ENCODE results near the gene TTC8.
"Not testable (repeated sequence)": the region's sequence is repeated elsewhere in the genome, so short reads cannot be mapped to it uniquely, and the experiment has no call there.

The TTC8 gene

DNA sequence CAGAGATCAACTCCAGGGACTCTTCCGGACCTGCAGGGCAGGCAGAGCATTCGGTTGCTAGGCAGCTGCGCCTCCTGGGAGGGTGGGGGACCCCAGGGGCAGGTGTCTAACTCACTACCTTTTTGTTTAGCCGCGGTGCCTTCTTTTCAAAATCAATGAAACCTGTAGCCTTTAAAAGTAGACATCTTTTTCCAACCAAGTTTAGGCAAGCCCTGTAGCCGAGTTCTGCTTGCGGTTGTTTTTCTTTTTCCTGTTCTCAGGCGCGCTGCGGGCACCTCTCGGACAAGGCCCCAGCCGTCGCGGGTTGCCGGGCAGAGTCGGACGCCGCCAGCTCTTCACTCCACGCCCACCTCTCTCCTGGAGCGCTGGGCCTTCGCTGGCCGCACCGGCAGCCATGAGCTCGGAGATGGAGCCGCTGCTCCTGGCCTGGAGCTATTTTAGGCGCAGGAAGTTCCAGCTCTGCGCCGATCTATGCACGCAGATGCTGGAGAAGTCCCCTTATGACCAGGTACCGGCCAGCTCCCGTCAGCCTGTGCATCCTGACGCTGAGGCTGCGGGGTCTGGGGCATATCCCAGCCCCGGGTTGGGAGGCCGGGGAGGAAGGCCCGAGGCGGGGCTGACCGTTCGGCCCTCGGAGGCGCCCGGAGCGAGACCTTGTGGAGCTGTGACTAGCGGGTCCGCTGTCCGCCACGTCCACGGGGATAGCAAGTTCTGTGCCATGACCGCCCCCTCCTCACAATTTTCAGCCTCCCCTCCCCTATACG, at the start of gene TTC8:
TTC8 (plus strand) TSS at position 338 of the 764 bp plus-strand sequence; CDS start at position 395, 57 bp downstream.
- peak; percentile 78 for DNase-seq (ENCODE audit: low spot score)

DNA sequence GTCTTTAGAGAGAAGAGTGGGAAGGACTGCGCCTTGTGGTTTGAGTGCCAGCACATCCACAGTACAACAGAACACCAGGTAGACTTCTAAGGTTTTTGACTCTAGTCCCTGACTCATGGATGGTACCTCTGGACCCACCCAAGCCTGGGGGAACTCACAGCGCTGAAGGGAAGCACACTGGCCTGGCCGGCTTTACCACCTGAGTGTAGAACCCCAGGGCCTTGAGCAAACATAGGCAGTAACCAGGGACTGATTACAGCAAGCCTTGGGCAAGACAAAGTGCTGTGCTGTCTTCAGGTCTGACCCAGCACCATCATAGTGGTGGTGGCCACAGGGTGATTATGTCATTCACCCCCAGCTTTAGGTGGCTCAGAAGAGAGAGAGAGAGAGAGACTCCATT, 48.9 kb upstream of the TTC8 start:
- DNase-seq (ENCODE audit: low spot score): no peak

DNA sequence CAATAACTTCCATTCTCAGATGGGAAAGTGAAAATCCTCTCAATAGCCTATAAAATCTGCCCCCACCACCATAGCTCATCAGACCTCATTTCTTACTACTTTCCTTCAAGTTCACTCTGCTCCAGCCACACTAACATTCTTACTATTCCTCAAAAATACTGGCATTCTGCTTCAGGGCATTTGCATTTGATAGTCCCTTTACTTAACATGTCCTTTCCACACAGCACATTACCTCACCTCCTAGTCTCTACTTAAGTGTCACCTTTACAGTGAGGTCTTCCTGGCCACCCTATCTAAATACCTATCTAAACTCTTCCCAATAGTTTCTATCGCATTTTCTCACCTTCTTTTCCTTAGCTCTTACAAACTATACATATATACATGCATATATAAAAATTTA, 38.5 kb upstream of the TTC8 start:
- DNase-seq (ENCODE audit: low spot score): no peak

DNA sequence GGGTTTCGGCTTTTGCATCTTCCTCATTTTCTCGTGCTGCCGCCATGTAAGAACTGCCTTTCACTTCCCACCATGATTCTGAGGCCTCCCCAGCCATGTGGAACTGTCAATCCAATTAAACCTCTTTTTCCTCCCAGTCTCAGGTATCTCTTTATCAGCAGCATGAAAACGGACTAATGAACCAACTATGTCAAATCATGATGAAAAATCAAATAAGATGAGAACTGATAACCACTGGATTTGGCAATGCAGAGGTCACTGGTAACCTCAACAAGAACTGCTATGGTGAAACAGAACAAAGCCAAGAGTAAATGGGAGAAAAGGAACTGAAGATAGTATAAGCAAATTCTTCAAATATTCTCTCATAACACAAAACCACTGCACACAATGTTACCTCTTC, 37.7 kb upstream of the TTC8 start:
- no peak for DNase-seq (ENCODE audit: low spot score)

DNA sequence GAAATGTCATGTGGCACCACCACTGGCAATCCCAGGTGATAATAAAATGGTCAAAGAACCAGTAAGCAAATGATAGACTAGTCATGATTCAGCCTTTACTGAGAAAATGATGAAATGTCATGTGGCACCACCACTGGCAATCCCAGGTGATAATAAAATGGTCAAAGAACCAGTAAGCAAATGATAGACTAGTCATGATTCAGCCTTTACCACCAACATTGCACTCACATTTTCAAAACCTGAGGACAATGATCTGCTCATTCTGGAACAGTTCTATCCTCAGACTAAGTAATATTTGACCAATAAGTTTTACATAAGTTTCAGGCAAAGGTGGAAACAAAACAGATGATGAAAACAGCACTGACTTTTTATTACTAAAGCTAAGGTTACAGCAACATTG, 34.9 kb upstream of the TTC8 start:
- not testable (repeated sequence) for DNase-seq (ENCODE audit: low spot score)

DNA sequence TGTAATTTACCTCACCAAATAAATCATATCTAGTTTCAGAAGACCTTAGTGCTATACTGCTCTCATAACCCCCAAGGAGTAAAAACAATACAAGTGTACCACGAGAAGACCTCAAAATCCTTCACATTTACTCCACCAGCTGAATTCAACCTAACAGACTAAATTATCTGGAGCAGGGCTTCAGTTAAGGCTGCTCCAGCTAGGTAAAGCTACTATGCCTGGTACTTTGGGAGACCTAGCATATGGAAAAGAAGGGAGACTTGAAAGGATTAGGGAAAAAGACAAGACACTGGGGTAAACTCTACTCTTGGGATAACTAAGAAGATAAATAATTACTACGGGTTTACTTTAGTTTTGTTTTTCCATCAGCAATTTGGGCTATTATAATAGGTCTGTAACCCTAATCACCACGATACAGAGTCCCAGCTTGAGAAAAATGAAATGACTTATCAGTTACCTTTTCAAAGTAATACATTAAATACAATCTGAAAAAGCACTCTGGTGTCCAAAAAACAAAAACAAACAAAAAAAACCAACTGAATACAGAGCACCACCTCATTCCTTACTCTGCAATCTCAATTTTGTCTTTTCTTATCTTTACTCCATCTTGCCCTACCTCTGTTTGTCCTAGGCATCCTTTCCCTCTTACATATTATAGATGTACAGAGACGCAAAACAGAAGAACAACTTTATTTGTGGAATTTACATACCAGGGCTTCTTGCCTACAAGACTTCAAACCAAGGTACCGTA, 33.8 kb upstream of the TTC8 start:
- no peak for DNase-seq (ENCODE audit: low spot score)

DNA sequence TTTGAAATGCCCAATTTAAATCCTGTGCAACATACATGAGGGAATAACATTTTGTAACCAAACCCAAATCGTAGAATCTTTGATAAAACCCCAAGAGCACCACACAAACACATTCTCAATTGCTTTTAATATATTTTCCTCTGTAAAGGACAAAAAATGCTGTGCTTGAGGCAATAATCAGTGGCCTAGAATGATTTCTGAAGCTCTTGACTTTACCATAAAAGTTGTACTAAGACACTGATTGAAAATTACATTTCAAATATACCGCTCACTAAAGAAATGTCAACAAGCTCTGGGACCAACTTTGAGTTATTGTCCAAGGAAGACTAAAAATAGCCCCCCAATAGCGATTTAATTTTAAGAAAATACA, 33.2 kb upstream of the TTC8 start:
- DNase-seq (ENCODE audit: low spot score): no peak

DNA sequence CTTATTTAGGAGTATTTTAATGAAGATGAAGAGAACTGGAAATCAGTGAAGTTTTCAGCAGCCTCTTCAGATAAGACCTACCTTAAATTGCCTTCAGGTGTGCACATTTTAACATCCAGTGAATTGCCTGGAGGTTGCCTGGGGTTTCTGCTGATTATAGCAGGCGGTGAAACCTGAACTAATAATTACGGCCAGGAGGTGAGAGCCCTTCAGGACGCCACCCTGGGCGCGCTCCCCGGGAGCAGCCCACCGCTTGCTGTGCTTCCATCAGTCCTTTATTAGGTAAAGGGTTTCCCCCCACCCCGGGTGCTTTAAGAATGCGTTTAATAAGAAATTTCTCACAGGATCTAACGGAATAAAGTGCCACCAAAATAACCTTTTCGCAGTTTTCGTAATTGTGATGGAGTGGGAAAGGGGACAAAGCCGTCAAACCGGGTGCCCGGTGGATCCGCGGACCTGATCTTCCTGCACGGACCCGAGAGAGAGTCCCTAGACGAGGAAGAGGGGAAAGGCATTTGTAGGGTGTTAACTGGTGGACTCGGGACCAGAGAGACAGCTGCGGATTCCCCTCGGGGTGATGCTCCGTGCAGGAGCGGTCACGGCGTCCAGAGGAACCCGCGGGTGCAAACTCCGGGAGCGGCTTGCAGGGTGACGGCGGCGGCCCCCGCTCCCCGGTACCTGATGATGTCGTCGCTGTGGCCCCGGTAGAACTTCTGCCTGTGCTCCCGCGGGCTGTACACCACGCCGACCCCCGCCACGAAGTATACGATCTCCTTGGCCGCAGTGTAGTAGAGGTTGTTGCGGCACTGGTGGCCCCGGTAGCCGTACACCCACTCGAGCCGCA, 32.6 kb upstream of the TTC8 start:
- DNase-seq (ENCODE audit: low spot score): no peak

DNA sequence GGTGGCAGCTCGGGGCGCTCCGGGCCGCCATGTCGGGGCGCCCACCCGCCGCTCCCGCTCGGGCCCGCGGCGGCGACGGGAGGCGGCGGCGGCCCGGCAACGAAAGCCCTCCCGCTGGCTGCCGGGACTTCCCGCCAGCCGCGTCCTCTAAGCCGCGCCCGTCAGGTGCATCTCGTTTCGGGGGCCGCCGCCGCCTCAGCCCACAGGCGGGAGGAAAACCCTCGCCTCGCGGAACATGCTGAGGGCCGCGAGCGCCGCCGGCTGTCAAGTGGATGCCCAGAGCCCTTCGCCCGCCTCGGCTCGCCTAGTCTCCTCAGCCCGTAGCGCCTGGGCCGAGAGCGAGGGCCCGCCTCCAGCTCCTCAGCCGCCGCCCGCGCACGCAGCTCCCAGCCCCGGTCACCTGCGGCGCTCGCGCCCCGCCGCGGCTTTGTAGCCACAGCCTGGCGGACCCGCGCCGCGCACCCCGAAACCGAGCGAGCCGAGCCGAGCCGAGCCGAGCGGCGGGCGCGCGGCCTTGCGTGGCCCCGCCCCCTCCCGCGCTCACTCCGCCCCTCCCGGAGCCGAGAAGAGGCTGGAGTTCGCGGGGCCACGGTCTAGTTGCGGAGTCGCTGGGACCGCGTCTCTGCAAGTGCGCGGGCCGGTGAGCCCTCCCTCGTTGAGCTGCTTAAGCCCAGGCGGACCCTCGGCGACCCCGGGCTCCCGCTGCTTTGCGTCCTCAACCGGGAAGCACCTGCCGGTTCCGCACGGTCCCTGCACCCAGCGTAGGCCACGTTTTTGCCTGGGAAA, 31.8 kb upstream of the TTC8 start, which contains the start of gene EML5:
EML5 (minus strand) TSS at position 481 of the 786 bp plus-strand sequence; CDS start at position 31, 450 bp downstream.
- DNase-seq (ENCODE audit: low spot score): peak; percentile 66

DNA sequence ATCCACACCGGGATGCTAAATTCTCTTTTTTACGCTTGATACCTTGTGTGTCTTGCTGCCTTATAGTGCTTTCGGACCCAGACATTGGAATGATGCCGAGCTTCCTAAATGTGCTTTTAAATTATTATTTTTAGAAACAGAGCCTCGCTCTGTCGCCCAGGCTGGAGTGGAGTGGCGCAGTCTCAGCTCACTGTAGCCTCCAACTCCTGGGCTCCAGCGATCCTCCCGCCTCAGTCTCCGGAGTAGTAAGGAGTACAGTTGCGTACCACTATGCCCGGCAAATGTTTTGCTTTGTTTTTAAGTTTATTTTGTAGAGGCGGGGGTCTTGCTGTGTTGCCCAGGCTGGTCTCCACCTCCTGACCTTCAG, 31.2 kb upstream of the TTC8 start:
- peak; percentile 17 for DNase-seq (ENCODE audit: low spot score)

DNA sequence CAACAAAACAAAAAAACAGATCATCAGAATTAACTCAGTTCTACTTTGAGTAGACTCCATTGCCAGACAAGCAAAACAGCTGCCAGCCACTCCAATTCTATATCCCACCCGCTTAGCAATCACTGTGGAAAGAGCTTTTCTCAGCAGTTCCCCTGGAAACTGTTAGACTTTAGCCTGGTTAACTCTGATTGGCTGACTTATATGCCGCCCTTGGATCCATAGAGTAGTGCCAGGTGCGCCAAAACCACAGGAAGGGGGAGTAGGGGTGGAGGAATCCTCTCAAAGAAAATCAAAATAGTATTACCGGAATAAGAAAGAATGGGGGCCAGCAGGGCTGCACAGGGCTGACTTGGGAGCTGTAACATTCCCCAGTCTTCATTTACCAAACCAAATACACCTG, 26.3 kb upstream of the TTC8 start:
- DNase-seq (ENCODE audit: low spot score): no peak

DNA sequence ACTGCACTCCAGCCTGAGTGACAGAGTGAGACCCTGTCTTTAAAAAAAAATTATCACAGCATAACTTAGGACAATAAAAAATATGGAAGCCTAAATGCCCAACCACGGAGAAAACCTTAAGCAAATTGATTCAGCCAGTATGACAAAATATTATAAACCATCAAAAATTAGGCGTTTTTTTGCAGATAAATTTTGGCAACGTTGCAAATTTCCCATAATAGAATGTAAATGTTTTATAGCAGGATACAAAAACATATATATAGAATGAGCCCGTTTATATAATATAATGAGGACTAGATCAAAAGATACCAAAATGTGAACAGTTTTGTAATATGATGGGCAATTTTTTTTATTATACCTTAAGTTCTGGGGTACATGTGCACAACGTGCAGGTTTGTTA, 24.9 kb upstream of the TTC8 start:
- DNase-seq (ENCODE audit: low spot score): no peak

DNA sequence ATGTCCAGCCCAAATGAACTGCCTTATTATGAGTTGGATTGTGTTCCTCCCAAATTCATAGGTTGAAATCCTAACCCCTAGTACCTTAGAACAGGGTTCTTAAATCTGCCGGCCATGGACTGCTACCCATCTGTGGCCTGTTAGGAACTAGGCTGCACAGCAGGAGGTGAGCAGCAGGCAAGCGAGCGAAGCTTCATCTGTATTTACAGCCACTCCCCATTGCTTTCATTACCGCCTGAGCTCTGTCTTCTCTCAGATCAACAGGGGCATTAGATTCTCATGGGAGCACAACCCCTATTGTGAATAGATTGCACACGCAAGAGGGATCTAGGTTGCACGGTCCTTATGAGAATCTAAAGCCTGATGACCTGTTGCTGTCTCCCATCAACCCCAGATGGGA, 21.9 kb upstream of the TTC8 start:
- DNase-seq (ENCODE audit: low spot score): no peak

DNA sequence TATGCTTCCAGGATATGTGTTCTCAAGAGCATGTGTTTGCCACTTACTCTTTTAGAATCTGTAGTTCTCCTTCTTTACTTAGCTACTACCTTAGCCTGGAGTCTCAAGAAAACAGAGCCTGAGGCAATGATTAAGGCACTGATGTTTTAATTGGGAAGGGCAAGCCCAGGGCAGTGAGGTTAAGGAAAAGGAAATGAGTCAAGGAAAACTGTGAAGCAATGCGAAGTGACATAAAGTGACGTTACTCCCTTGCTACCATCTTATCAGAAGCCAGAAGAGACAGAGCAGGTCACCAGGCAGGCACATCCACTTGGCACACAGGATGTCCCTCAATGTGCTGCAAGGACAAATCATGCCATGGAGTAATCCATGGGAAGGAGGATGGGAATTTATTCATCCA, 20.4 kb upstream of the TTC8 start:
- no peak for DNase-seq (ENCODE audit: low spot score)

DNA sequence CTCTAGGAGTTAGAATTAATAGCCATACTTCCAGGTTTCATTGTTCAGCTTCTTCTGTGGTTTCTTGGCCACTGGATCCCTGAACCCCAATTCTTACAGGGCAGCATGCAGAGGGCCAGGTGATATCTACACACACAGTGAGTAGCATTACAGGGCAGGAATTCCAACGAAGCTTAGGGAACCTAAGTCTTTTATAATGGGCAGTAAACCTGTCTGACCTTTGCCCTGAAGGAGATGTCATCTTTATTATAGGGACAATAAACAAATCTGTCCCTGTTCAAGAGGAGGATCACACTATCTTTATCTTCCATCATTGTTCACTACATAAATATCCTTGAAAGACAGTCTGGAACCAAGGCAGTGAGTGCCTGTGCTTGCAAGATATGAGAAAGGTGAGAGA, 20.0 kb upstream of the TTC8 start:
- DNase-seq (ENCODE audit: low spot score): no peak

DNA sequence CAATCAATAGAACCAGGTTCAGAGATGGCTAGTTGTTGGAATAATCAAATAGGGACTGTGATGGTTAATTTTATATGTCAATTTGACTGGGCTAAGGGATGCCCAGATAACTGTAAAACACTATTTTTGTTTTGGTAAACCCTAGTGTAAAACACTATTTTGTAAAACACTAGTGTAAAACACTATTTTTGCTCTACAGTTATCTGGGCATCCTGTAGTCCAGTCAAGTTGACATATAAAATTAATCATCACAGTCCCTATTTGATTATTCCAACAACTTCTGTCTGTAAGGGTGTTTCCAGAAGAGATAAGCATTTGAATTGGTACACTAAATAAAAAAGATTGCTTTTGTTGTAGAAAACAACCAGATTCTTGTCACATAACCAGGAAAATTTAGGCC, 16.1 kb upstream of the TTC8 start:
- no peak for DNase-seq (ENCODE audit: low spot score)

DNA sequence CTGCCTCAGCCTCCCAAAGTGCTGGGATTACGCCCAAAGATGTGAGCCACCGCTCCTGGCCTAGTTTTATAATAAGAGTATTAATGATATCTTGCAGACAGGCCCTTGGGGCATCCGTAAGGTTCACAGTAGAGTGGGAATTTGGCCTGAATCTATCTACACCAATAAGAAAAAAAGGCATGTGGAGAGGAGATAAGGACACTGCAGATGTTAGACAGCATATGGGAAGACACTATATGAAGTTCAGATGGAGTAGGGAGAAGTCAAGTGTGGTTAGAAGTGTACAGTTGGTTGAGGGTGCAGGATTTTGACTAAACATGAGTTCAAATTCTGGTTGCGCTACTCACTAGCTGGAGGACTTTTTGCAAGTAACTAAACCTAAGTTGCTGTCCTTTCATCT, 8.5 kb upstream of the TTC8 start:
- DNase-seq (ENCODE audit: low spot score): no peak

DNA sequence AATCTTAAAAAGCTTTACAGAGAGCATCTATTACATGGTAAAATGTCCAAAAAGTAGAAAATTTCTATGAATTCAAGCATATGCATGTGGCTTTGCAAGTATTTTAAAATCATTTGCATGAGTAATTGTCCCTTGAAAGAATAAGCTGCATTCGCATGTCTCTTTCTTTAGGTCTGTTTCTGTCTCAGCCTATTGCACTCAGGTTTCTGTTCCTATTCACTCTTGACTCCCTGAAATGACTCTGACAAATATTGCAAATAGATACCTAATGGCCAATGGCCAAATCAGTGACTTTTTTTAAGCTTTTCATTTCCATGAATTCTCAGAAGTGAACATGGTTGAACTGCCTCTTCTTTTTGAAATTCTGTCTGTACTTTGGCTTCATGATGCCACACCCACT, 6.4 kb upstream of the TTC8 start:
- DNase-seq (ENCODE audit: low spot score): no peak

DNA sequence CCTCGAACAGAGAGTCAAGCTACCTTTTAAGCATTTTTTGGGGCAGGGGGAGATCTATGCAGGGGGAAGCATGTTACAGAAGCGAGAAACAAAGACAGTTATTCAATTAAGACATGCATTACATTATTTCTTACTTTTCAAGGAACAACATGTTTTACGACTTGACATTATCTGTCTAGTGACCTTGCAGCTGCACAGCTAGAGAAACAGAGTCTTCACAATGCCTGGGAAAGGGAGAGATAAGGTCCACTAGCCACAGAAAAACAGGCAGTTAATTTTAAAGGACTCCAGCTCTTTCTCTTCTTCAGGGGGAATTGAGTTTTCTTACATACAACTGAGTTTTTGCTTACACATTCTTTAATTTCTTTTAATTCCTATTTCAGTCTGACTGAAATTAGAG, 4.8 kb upstream of the TTC8 start:
- not testable (repeated sequence) for DNase-seq (ENCODE audit: low spot score)

DNA sequence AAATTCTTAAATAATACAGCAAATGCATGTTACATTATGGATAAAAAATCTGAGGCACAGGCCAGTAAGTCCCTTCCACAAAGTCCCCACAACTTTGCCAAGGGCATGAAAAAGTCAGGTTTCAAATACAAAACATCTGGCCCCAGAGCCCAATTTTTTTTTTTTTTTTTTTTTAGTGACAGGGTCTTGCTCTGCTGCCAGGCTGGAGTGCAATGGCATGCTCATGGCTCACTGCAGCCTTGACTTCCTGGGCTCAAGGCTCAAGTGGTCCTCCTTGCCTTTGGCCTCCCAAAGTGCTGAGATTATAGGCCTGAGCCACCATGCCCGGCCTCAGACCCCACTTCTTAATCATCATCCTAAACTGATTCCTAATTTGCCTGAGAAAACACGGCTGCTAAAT, 3.1 kb upstream of the TTC8 start:
- DNase-seq (ENCODE audit: low spot score): no peak

DNA sequence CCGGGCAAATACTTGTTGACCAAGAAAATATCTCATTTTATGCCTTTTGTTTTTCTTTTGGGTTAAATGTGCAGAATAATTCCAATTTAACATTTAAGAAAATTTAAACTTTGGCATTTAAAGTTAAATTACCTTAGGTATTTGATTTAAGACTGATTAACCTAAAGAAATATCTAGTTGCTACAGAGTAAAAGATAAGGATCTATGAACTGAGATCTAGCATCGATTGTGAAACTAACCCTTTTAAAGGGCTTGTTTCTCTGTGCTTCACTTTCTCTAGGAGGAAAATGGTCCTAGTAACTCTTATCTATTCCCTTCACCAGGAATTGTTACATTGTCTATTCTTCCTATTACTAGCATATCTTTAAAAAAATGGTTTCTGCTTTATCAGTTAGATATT, 2.6 kb upstream of the TTC8 start:
- DNase-seq (ENCODE audit: low spot score): no peak

DNA sequence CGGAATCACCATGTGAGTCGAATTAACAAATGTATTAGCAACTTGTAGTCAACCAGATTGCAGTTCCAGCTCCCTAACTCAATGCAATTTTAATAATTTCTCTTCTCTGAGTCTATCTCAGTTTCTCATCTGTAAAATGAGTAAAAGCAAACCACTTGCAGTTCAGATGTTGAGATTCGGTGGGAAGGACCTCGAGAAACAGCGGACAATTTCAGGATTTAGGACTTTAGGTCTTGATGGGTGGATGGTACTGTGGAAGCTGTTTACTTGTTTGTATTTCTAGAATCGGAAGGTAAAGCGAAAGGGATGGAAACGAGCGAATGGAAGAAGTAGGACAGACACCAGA, 510 bp upstream of the TTC8 start:
- no peak for DNase-seq (ENCODE audit: low spot score)
